A172 (cell line): ENCODE results near the gene SNPH. TPM values are rescaled to one million over a fixed set of nuclear protein-coding genes. Genes with fewer than 3 reads are reported as not detected.

Experiments
- DNase-seq: peaks from one replicate; pipeline ENCODE4 v3.0.0-alpha.2; 2015; ENCODE audit warnings: low spot score
- total RNA-seq: library from RNA; depleted of rRNA; stranded (reverse); fragments of >200 nt; shearing (Covaris generic); gene quantifications from 2 replicates; pipeline ENCODE4 v1.2.3, GENCODE V29; 2014

Gene SNPH
- total RNA-seq, 1 experiment from 2014 or later = 13.9 TPM

DNA sequence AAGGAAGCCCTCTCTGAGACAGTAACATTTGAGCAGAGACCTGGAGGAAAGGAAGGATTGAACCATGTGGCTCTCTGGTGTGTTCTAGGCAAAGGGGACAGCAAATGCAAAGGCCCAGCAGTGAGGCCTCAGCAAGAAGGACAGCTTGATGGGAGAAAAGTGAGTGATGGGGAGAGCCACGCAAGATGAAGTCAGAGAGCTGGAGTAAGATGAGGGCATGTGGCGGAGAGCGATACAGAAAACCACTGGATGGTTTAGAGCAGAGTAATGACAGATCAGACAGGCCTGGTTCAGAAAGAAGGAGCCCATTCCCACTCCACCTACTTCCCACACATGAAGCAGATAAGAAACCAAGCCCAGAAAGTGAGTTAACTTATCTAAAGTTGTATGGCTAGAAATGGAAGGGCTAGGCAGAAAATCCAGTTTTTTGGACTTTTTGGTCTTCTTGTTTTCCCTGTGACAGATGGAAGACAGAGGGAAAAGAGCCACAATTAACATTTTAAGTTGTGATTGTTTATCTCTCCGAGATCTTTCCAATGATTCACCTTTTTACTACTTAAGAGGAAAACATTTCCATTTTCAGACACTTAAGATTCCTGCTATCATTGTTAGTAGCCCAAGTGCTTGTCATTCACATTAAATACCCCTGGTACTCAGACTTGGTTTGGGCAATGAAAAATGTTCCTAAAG, 723 bp upstream of the SNPH start:
- DNase-seq = peak; percentile 14

GRCh38 chr20:1265916-1266166, 253 bp upstream of the SNPH start:
- DNase-seq = no peak

DNA sequence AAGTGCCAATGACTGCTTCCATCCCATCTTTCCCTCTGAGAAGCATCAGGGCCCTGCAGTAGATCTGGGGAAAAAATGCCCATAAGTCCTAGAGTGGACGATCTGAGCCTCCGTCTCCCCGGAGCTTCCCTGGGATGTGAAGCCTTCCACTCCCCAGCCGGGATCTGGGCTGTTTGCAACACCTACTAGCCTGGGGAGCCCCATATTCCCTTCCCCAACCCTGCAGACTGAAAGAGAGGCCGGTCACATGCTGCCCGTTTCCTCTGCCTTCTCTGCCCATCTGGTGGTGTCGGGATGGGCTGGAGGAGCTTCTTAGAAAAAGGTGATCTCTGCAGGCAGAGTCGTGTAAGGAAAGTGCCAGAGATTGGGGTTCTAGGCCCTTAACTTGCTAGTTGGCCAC, 1.1 kb downstream of the SNPH start:
- DNase-seq = no peak

DNA sequence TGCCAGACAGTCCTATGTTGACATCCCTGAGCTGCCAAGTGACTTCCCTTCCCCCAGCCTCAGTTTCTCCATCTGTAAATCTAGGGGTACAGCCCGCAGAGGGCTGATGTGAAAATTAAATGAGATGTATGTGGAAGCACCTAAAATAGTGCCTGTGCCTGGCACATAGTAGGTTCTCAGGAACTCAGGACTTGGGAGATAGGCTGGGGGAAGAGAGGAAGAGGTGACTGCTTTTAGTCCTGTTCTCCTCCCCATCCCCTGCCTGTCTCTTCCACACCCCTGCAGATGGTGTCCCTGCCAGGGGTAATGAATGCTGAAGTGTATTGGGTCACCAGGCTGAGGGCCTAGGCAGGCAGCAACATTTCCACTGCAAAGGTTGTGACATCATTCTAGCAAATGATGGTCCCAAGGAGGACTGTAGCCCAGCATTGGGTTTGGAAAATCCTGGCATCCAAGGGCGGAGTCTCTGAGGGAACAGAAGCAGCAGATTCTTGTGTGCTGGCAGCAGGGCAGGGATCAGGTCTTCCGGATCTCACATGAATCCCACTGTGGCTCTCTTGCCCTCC, 1.8 kb downstream of the SNPH start:
- DNase-seq = no peak

DNA sequence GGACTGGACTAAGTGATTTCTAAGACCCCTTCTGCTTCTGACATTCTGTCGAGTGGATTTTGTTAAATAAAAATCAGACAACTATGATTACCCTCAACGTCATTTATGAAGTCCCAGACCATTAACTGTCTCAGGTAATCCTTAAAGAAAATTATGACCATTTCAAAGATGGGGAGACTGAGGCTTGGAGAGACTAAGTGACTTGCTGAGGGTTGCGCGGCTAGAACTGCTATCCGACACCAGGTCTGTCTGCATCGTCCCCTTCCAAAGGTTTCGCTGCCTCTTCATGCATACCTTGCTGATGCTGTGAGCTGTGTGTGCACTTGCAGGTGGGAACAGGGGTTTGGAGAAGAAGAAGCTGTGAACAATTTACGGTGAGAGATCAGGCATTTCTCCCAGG, 3.1 kb downstream of the SNPH start:
- no peak for DNase-seq

- no peak for DNase-seq
These were observed 3.8 kb downstream of the SNPH start for GRCh38 chr20:1269850-1270249.

GRCh38 chr20:1272368-1273100, 6.4 kb downstream of the SNPH start:
- DNase-seq = no peak

DNA sequence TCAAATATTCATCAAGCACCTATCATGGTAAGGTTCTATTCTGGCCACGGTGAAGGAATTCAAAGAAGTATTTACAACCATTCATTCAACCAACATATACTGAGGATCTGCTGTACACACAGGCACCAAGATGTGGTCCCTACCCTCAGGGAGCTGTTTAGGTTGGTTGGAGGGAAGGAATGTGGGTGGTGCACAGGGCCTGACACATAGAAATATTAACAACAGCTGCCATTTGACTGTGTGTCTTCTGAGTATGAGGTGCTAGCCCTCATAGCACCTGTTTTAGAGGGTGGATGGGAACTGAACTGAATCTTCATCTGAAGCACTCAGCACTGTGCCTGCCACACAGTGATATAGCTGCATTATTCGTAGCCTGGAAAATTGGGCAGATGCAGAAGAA, 7.3 kb downstream of the SNPH start:
- DNase-seq = no peak

- DNase-seq = no peak
These were observed 8.6 kb downstream of the SNPH start for GRCh38 chr20:1274485-1275311.

GRCh38 chr20:1275919-1276318, 9.8 kb downstream of the SNPH start:
- no peak for DNase-seq

DNA sequence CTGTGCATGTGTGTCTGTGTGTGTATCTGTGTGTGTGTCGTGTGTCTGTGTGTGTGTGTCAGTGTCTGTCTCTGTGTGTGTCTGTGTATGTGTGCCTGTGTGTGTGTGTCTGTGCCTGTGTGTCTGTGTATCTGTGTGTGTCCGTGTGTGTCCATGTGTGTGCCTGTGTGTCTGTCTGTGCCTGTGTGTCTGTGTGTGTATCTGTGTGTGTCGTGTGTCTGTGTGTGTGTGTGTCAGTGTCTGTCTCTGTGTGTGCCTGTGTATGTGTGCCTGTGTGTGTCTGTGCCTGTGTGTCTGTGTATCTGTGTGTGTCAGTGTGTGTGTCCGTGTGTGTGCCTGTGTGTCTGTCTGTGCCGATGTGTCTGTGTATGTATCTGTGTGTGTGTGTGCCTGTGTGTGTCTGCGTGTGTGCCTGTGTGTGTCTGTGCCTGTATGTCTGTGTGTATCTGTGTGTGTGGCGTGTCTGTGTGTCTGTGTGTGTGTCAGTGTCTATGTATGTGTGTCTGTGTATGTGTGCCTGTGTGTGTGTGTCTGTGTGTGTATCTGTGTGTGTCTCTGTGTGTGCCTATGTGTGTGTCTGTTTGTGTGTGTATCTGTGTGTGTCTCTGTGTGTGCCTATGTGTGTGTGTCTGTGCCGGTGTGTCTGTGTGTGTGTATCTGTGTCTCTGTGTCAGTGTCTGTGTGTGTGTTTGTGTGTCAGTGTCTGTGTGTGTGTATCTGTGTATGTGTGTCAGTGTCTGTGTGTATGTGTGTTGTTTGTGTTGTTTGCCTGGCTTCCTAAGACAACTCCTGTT, 11.6 kb downstream of the SNPH start:
- DNase-seq = no peak

DNA sequence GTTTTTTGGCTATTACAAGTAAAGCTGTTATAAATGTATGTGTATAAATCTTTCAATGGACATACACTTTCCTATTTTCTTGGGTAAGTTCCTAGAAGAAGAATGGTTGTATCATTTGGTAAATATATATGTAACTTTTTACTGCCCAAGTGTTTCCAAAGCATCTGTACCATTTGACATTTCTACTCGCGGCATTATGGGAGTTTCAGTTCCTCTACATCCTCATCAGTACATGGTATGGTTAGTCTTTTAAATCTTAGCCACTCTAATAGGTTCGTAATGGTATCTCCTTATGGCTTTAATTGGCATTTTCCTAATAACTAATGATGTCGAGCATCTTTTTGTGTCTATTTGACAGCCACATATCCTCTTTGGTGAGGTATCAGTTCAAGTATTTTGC, 12.9 kb downstream of the SNPH start:
- no peak for DNase-seq

- peak; percentile 30 for DNase-seq
These were observed 14.4 kb downstream of the SNPH start for GRCh38 chr20:1280195-1281102.

DNA sequence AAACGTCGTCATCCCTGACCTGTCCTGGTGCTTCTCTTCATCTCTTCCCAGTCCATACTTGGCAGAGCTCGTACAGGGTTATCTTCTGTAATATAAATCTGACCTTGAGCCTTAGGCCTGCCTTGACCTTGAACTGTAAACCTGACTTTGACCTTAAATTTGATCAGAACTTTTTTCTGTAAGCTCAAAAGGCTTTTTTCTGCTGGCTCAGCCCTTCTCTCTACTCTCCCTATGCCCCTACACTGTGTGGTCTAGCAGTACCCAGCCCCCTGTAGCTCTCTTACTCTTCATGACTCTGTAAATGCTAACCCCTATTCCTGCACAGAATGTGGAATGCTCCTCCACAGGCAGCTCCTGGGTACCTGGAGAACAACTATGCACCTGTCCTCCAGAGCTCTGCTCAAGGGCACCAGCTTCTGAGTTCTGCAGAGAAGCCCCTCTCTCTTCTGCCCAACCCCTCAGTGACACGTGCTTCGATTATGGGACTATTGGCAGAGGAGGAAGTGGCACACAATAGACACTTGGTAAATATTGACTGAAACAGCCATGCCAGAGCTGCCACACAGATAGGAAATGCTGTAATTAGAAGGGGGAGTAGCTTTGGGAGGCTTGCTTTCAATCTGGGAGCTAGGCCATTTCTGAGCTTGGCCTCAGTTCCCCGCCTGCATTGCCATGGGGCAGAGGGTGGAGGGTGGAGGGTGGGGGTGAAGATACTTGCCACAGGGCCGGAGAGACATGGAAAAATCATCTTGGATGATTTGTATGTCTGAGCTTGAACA, 15.4 kb downstream of the SNPH start:
- no peak for DNase-seq

- DNase-seq = no peak
These were observed 16.9 kb downstream of the SNPH start for GRCh38 chr20:1282966-1283365.

DNA sequence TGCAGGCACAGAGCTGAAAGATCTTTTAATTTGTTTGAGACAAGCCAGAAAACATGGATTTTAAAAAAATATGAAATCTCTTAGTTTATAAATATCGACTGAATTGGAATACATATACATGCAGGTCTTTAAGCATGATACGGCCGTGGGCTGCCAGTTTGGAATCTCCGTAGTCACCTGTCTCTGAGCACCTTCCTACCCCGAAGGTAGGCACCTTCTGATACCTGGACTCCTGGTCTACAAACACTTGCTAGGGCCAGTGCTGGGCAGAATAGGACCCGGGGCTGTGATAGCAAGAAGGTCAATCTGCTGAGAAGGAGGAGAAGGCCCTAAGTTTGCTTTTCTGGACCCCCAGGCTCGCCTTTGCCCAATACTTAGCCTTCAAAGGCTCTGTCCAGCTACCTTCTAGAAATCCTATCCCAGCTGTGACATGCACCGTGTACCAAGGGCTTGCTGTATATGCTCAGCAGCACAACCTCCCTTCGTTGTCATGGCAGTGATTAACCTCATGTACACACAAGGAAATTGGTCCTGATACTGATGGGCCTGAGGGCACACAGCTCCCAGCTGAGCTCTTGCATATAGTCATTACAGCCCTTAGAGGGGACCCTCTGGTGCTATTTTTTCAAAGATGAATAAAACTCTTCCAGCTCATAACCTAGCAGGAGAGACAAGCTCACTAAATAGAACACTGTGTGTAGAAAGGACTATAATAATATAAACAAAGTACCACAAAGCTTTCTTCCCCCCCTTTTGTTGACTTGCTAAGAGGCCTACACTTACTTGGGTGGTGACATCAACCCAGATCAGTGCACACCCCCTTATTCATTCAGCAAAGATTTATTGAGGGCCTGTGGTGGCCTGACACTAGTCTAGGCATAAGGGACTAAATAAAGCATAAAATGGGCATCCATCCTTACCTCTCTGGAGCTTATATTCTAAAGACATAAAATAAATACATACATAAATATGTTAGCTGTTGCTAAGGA, 17.7 kb downstream of the SNPH start:
- no peak for DNase-seq

- no peak for DNase-seq
These were observed 20.4 kb downstream of the SNPH start for GRCh38 chr20:1286267-1287024.

GRCh38 chr20:1287306-1287705, 21.2 kb downstream of the SNPH start:
- DNase-seq = no peak
